Nephron (organoid): ENCODE measurements around the gene CCDC34.
"Not testable (repeated sequence)": the region's sequence is repeated elsewhere in the genome, so short reads cannot be mapped to it uniquely, and the experiment has no call there.

ENCODE experiments used
- H3K27ac Mint-ChIP-seq, 3 experiments: 2 replicates each; pipeline ENCODE4 v1.8.0; 2020; ENCODE audit warnings: mixed read lengths in 3 of 3, mild to moderate bottlenecking in 2 of 3, moderate library complexity in 1 of 3
- H3K27me3 Mint-ChIP-seq: 2 replicates; pipeline ENCODE4 v1.8.0; 2021; ENCODE audit warnings: low read depth, mild to moderate bottlenecking, moderate library complexity, mixed read lengths
- H3K36me3 Mint-ChIP-seq: 2 replicates; pipeline ENCODE4 v1.8.0; 2020; ENCODE audit warnings: low read depth, mixed read lengths
- H3K4me1 Mint-ChIP-seq: 2 replicates; pipeline ENCODE4 v1.8.0; 2020; ENCODE audit warnings: mixed read lengths
- H3K4me3 Mint-ChIP-seq, 3 experiments: 2 replicates each; pipeline ENCODE4 v1.8.0; 2020; ENCODE audit warnings: mild to moderate bottlenecking in 3 of 3, mixed read lengths in 3 of 3, moderate library complexity in 2 of 3
- H3K9me3 Mint-ChIP-seq: 2 replicates; pipeline ENCODE4 v1.8.0; 2020; ENCODE audit warnings: mixed read lengths
- CTCF ChIP-seq, 3 experiments: fragments of 200-600 bp; sonication (generic); IDR thresholded peaks; one replicate each; pipeline ENCODE4 v1.5.0; 2021; ENCODE audit warnings: antibody characterized with exemption in 3 of 3; ENCODE audit not compliant: unreplicated experiment in 3 of 3

Gene CCDC34

DNA sequence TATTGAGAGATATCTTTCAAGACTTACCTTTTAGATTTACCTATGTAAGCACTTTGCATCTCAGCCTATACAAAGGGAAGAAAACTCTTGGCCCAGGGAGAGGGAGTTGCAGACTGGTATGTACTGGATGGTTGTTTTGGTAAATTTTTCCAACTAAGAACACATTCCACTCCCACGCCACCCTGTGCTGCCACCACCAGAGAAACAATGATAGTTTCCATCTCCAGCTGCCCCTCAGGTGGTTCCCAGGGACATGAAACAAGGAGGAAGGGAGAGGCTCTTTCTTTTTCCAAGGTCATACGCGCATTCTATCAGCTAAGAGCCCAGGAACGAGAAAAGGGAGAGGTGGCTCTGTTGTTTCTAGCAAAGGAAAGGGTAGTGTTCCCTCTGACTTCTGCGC lies 34.4 kb downstream of the CCDC34 start:
- H3K27me3 Mint-ChIP-seq: no peaks in the 10 kb centered on the region
- no peak for TF ChIP-seq CTCF (IDR thresholded peaks at IDR 0.05; ENCODE audit: unreplicated experiment in 3 of 3)
- H3K36me3 Mint-ChIP-seq: peaks cover 37% of the 10 kb centered on the region
- H3K9me3 Mint-ChIP-seq: peaks cover 27% of the 10 kb centered on the region
- peak overlapping the region in 2 of 3 experiments; percentile 53 to 86 for H3K27ac Mint-ChIP-seq
- H3K4me1 Mint-ChIP-seq: no peaks in the 10 kb centered on the region
- H3K4me3 Mint-ChIP-seq: no peak overlapping the region

GRCh38 chr11:27327064-27327463 lies 36.0 kb downstream of the CCDC34 start:
- H3K27me3 Mint-ChIP-seq, H3K4me1 Mint-ChIP-seq, H3K4me3 Mint-ChIP-seq, H3K27ac Mint-ChIP-seq: not testable (repeated sequence)
- Mint-ChIP-seq H3K9me3 (peaks cover 33% of the 10 kb centered on the region), H3K36me3 (peaks cover 39% of the 10 kb centered on the region)

GRCh38 chr11:27322196-27322595 lies 40.8 kb downstream of the CCDC34 start:
- H3K27me3 Mint-ChIP-seq, H3K4me1 Mint-ChIP-seq, H3K4me3 Mint-ChIP-seq, H3K27ac Mint-ChIP-seq: not testable (repeated sequence)
- Mint-ChIP-seq H3K9me3 (peaks cover 30% of the 10 kb centered on the region), H3K36me3 (peaks cover 17% of the 10 kb centered on the region)

- peaks cover 13% of the 10 kb centered on the region for H3K36me3 Mint-ChIP-seq
- not testable (repeated sequence) for H3K4me1 Mint-ChIP-seq, H3K27ac Mint-ChIP-seq, H3K27me3 Mint-ChIP-seq, H3K4me3 Mint-ChIP-seq
- H3K9me3 Mint-ChIP-seq: peaks cover 27% of the 10 kb centered on the region
These were observed 41.7 kb downstream of the CCDC34 start for GRCh38 chr11:27321340-27321739.

- Mint-ChIP-seq H3K4me3 (no peak overlapping the region), H3K36me3 (peaks cover 3% of the 10 kb centered on the region), H3K4me1 (no peaks in the 10 kb centered on the region), H3K9me3 (peaks cover 14% of the 10 kb centered on the region), H3K27me3 (no peaks in the 10 kb centered on the region), H3K27ac (no peak overlapping the region)
- no peak for TF ChIP-seq CTCF (IDR thresholded peaks at IDR 0.05; ENCODE audit: unreplicated experiment in 3 of 3)
These were observed 43.9 kb downstream of the CCDC34 start for GRCh38 chr11:27319072-27319471.

GRCh38 chr11:27317751-27318150 lies 45.3 kb downstream of the CCDC34 start:
- H3K27ac Mint-ChIP-seq: no peak overlapping the region
- H3K9me3 Mint-ChIP-seq: peaks cover 5% of the 10 kb centered on the region
- H3K4me1 Mint-ChIP-seq: peaks cover 5% of the 10 kb centered on the region
- peaks cover 3% of the 10 kb centered on the region for H3K36me3 Mint-ChIP-seq
- no peak for TF ChIP-seq CTCF (IDR thresholded peaks at IDR 0.05; ENCODE audit: unreplicated experiment in 3 of 3)
- H3K4me3 Mint-ChIP-seq: no peak overlapping the region
- H3K27me3 Mint-ChIP-seq: no peaks in the 10 kb centered on the region

- H3K4me1 Mint-ChIP-seq: peaks cover 16% of the 10 kb centered on the region
- no peaks in the 10 kb centered on the region for H3K9me3 Mint-ChIP-seq
- TF ChIP-seq CTCF (IDR thresholded peaks at IDR 0.05; ENCODE audit: unreplicated experiment in 3 of 3): no peak
- no peaks in the 10 kb centered on the region for H3K36me3 Mint-ChIP-seq
- no peak overlapping the region for H3K27ac Mint-ChIP-seq
- no peak overlapping the region for H3K4me3 Mint-ChIP-seq
- no peaks in the 10 kb centered on the region for H3K27me3 Mint-ChIP-seq
These were observed 47.2 kb downstream of the CCDC34 start for GRCh38 chr11:27315836-27316235.
